Suprapubic skin (tissue), 3 donors: Measurements from ENCODE around the gene HACD1.

ENCODE experiments used
- POLR2AphosphoS5 ChIP-seq, 3 donors: sonication (generic); formaldehyde crosslinking; IDR thresholded peaks; one replicate each; pipeline ENCODE4 v1.6.1; 2017; ENCODE audit warnings: antibody characterized with exemption in 3 of 3
- TF ChIP-seq, protein P1 (sequence below), 2 donors: fragments of 200-600 bp in 1 of 2; fragments of 450-650 bp in 1 of 2; sonication (generic) in 1 of 2; IDR thresholded peaks; one replicate each; pipeline ENCODE4 v1.5.1; 2016 to 2019; ENCODE audit warnings: antibody characterized with exemption in 2 of 2, mild to moderate bottlenecking in 1 of 2, moderate library complexity in 1 of 2

DNA sequence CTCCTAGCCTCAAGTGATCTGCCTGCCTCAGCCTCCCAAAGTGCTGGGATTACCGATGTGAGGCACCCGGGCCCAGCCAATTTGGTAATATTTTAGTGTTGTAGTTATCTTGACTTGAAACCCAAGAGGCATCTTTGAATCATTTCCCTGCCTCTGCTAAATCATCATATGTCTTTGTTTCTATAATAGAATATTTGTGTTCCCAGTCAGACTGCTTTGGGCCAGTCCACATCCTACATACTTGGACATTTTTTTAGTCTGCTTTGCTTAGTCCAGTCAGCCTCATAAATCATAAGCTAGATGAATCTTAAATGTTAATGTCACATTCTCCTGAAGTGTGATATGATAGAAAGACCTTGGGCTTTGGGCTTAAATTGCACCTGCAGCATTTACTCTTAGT, 32.7 kb upstream of the HACD1 start:
- TF ChIP-seq, protein P1, sequence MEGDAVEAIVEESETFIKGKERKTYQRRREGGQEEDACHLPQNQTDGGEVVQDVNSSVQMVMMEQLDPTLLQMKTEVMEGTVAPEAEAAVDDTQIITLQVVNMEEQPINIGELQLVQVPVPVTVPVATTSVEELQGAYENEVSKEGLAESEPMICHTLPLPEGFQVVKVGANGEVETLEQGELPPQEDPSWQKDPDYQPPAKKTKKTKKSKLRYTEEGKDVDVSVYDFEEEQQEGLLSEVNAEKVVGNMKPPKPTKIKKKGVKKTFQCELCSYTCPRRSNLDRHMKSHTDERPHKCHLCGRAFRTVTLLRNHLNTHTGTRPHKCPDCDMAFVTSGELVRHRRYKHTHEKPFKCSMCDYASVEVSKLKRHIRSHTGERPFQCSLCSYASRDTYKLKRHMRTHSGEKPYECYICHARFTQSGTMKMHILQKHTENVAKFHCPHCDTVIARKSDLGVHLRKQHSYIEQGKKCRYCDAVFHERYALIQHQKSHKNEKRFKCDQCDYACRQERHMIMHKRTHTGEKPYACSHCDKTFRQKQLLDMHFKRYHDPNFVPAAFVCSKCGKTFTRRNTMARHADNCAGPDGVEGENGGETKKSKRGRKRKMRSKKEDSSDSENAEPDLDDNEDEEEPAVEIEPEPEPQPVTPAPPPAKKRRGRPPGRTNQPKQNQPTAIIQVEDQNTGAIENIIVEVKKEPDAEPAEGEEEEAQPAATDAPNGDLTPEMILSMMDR (IDR thresholded peaks at IDR 0.05), result no peak
- TF ChIP-seq POLR2AphosphoS5 (IDR thresholded peaks at IDR 0.05), result no peak
